Fibroblast of skin of back (primary cell): Measurements from ENCODE around the gene TRPC4AP. TPM values are rescaled to one million over a fixed set of nuclear protein-coding genes. Genes with fewer than 3 reads are reported as not detected.
"Not testable (repeated sequence)": the region's sequence is repeated elsewhere in the genome, so short reads cannot be mapped to it uniquely, and the experiment has no call there.

Experiments
- DNase-seq: peaks from one replicate; pipeline ENCODE4 v3.0.0-alpha.2; 2013
- polyA plus RNA-seq, 2 experiments: library from polyadenylated mRNA; unstranded; fragments of 120-200 nt; gene quantifications; one replicate each; pipeline ENCODE4 v1.2.1, GENCODE V29; 2013; ENCODE audit not compliant: insufficient read length in 2 of 2

Gene TRPC4AP
- polyA plus RNA-seq (2013, experiment 1 of 2; ENCODE audit: insufficient read length), result 83.8 TPM
- polyA plus RNA-seq (2013, experiment 2 of 2; ENCODE audit: insufficient read length), result 70.1 TPM

- DNase-seq, result peak; percentile 88
Measured at GRCh38 chr20:35092524-35093266, at the start of gene TRPC4AP. TRPC4AP (minus strand) TSS chr20:35092807; CDS start chr20:35092781, 26 bp downstream.

GRCh38 chr20:35135867-35136586 lies 43.4 kb upstream of the TRPC4AP start:
- DNase-seq, result no peak

GRCh38 chr20:35134880-35135279 lies 42.3 kb upstream of the TRPC4AP start:
- no peak for DNase-seq

- no peak for DNase-seq
Measured at GRCh38 chr20:35134472-35134871, 41.9 kb upstream of the TRPC4AP start.

- DNase-seq, result no peak
Measured at GRCh38 chr20:35133735-35134134, 41.1 kb upstream of the TRPC4AP start.

GRCh38 chr20:35133031-35133430 lies 40.4 kb upstream of the TRPC4AP start:
- no peak for DNase-seq

- no peak for DNase-seq
Measured at GRCh38 chr20:35131934-35132333, 39.3 kb upstream of the TRPC4AP start.

- peak; percentile 56 for DNase-seq
Measured at GRCh38 chr20:35129647-35130069, 37.1 kb upstream of the TRPC4AP start.

GRCh38 chr20:35125753-35126152 lies 33.1 kb upstream of the TRPC4AP start:
- no peak for DNase-seq

GRCh38 chr20:35122756-35123405 lies 30.3 kb upstream of the TRPC4AP start:
- DNase-seq, result no peak

GRCh38 chr20:35121186-35121585 lies 28.6 kb upstream of the TRPC4AP start:
- no peak for DNase-seq

GRCh38 chr20:35120012-35120701 lies 27.6 kb upstream of the TRPC4AP start:
- peak; percentile 77 for DNase-seq

- no peak for DNase-seq
Measured at GRCh38 chr20:35117629-35118028, 25.0 kb upstream of the TRPC4AP start.

- DNase-seq, result peak; percentile 64
Measured at GRCh38 chr20:35117196-35117595, 24.6 kb upstream of the TRPC4AP start.

GRCh38 chr20:35116258-35116657 lies 23.7 kb upstream of the TRPC4AP start:
- no peak for DNase-seq

- DNase-seq, result no peak
Measured at GRCh38 chr20:35115606-35116005, 23.0 kb upstream of the TRPC4AP start.

GRCh38 chr20:35112276-35112675 lies 19.7 kb upstream of the TRPC4AP start:
- not testable (repeated sequence) for DNase-seq

- peak; percentile 87 for DNase-seq
Measured at GRCh38 chr20:35111141-35111888, 18.7 kb upstream of the TRPC4AP start.

- DNase-seq, result no peak
Measured at GRCh38 chr20:35108921-35109320, 16.3 kb upstream of the TRPC4AP start.

GRCh38 chr20:35106827-35107380 lies 14.3 kb upstream of the TRPC4AP start:
- no peak for DNase-seq

GRCh38 chr20:35104685-35105295 lies 12.2 kb upstream of the TRPC4AP start:
- peak; percentile 65 for DNase-seq
